Measurements from ENCODE around the gene NFIA.

GRCh38 chr1:61426885-61427284, 344.5 kb downstream of the NFIA start:
- TF ChIP-seq POLR2A (IDR thresholded peaks at IDR 0.05) (no peak), CTCF (IDR thresholded peaks at IDR 0.05) (no peak)

Measured in prostate gland (tissue), 2 donors.